B cell (primary cell): ENCODE data around the gene CFLAR.

Experiments
- CTCF ChIP-seq: fragments of 200-600 bp; IDR thresholded peaks from one replicate; pipeline ENCODE4 v1.8.0; 2022; ENCODE audit warnings: antibody characterized with exemption, mild to moderate bottlenecking
- EZH2 ChIP-seq: IDR thresholded peaks from 2 replicates; pipeline ENCODE4 v1.6.1; 2012; ENCODE audit warnings: borderline replicate concordance, low read depth, mild to moderate bottlenecking, moderate library complexity, low read length; ENCODE audit not compliant: insufficient read depth, poor library complexity, severe bottlenecking

DNA sequence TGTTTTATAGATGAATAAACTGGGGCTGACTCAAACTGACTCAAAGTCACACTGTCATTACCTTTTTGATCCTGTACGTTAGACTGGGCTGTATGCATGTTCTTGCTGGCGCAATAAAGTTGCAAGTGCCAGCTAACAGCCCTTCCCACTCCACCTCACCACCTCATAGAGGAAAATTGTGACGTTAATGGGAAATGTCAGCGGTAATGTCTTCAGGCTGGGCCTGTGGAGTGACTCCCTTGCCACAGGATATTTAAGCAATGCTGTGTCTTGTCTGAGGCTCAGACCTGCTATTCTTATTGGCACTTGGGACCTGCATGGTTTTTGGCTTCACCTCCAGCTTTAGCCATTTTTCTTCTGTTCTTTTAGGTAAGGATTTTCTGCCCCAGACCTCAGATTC lies 41.7 kb downstream of the CFLAR start:
- no peak for TF ChIP-seq CTCF
- no peak for TF ChIP-seq EZH2
